GM21515 (cell line): Measurements from ENCODE around the gene LTBP4.
"Not testable (repeated sequence)": the region's sequence is repeated elsewhere in the genome, so short reads cannot be mapped to it uniquely, and the experiment has no call there.

Experiments used
- ATAC-seq: cut with Tn5 transposase; IDR thresholded peaks from one replicate; pipeline ENCODE4 v1.9.1; 2021; ENCODE audit not compliant: unreplicated experiment

LTBP4 gene

GRCh38 chr19:40601134-40601974, at the start of gene LTBP4:
Gene LTBP4 (plus strand): TSS chr19:40601369. CDS start chr19:40601388, 19 bp downstream.
- no peak for ATAC-seq

GRCh38 chr19:40552848-40553247, 48.3 kb upstream of the LTBP4 start:
- no peak for ATAC-seq

- ATAC-seq: no peak
These were observed 47.0 kb upstream of the LTBP4 start for GRCh38 chr19:40553885-40554857.

- ATAC-seq: no peak
These were observed 45.0 kb upstream of the LTBP4 start for GRCh38 chr19:40555978-40556689.

GRCh38 chr19:40556953-40557530, 44.1 kb upstream of the LTBP4 start:
- no peak for ATAC-seq

- no peak for ATAC-seq
These were observed 41.8 kb upstream of the LTBP4 start for GRCh38 chr19:40559394-40559793.

GRCh38 chr19:40560092-40560507, 41.1 kb upstream of the LTBP4 start:
- ATAC-seq: no peak

GRCh38 chr19:40561947-40562346, 39.2 kb upstream of the LTBP4 start:
- no peak for ATAC-seq

- ATAC-seq: not testable (repeated sequence)
These were observed 36.6 kb upstream of the LTBP4 start for GRCh38 chr19:40564535-40564934.

GRCh38 chr19:40565355-40565754, 35.8 kb upstream of the LTBP4 start:
- no peak for ATAC-seq

- no peak for ATAC-seq
These were observed 35.2 kb upstream of the LTBP4 start for GRCh38 chr19:40565910-40566495.

GRCh38 chr19:40567040-40567749, 34.0 kb upstream of the LTBP4 start:
- no peak for ATAC-seq

- no peak for ATAC-seq
These were observed 33.2 kb upstream of the LTBP4 start for GRCh38 chr19:40567750-40568494.

GRCh38 chr19:40570313-40571004, 30.7 kb upstream of the LTBP4 start:
- ATAC-seq: peak; percentile 73

GRCh38 chr19:40571005-40571318, 30.2 kb upstream of the LTBP4 start:
- ATAC-seq: no peak

- ATAC-seq: no peak
These were observed 29.2 kb upstream of the LTBP4 start for GRCh38 chr19:40571831-40572495.

- ATAC-seq: no peak
These were observed 25.8 kb upstream of the LTBP4 start for GRCh38 chr19:40575326-40575725.

- ATAC-seq: peak; percentile 7
These were observed 25.0 kb upstream of the LTBP4 start for GRCh38 chr19:40576151-40576584.
